Stimulated activated CD4-positive, alpha-beta T cell treated with anti-CD3 and anti-CD28 coated beads, Interleukin-4, amount 100 ng/mL, for 4 hours (primary cell): ENCODE data around the gene TAGAP.

Experiments used
- DNase-seq, 2 experiments: peaks; one replicate each; pipeline ENCODE4 v3.0.0-alpha.2; 2020

Gene TAGAP

GRCh38 chr6:159068904-159069578, 24.2 kb upstream of the TAGAP start:
- DNase-seq: no peak

DNA sequence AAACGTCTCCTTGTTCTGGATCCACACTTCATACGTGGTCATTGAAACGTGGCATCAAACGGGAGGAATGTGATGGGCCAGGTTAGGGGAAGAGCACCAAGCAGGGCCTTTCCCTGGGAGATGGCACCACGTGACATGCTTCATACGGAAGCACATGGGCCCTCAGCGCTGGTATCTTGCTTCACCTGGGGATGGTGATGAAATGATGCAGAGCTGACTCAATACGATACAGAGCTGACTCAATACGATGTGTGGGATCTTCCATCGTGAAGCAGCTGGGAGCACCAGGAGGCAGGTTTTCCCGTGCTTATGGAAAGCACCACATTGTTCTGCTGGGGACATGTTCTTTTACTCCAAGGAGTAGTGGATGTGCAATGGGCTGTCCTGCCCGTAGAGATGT, 22.5 kb upstream of the TAGAP start:
- no peak for DNase-seq

- DNase-seq: no peak
These were observed 21.7 kb upstream of the TAGAP start for GRCh38 chr6:159066483-159066882.

DNA sequence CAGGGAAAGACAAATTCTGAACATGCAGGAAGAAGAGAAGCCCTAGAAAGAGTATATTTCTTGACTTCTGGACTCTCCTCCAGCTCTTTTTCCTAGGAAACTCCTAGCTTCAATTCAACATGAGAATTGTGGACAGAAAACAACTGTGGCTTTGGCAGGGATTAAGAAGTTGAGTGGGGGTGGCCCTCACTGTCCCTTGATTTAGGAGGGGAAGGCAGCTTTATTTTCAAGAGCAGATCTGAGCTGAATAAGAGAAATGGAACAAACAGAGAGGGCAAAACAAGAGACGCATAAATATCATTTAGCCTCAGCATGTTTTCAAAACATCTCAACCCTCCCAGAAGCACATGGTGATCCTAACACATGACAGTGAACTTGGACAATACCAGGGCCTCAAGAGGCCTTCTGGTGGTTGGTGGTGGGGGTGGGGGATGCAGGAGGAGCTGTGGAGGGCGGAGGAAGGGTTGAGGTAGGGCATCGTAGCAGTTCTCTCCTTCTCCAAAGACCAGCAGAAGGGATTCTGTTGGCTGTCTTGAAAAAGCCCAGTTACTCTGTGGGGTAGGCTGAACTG, 21.1 kb upstream of the TAGAP start:
- no peak for DNase-seq

DNA sequence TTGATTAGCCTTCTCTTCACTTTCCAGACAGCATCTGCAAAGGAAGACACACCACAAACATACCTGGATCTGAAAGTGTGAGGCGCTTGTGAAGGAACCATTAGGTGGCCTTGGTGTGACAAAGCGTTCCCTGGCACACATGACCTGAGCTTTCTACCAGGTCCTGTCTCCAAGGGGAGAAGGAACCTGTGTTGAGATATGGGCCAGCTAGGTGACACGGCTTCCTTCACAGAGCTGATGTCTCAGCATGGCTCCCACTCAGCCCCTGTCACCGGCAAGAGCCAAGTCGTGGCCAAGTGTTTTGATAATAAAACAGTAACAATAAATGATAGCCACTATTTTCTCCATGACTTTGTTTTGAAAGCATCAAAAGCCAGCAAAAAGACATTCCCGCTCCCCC, 20.3 kb upstream of the TAGAP start:
- no peak for DNase-seq

DNA sequence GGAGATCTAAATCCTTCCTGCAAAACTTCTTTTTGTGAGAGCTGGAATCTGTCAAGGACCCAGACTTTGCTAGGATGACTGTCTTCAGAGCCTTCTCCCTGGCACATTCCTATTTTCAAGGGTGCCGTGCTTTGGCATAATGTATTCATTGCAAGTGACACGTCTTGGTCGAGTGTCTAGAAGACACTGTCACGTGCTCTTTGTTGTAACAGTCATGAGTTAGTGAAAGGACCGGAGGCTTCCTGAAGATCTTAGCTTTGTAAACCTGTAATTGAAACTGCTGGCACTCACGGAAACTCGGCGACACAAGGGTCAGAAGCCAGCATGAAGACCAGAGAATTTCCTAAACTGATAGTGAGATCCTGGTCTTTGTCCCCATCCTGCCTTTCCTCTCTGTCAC, 19.7 kb upstream of the TAGAP start:
- DNase-seq: no peak

- DNase-seq: no peak
These were observed 18.8 kb upstream of the TAGAP start for GRCh38 chr6:159063549-159063948.

DNA sequence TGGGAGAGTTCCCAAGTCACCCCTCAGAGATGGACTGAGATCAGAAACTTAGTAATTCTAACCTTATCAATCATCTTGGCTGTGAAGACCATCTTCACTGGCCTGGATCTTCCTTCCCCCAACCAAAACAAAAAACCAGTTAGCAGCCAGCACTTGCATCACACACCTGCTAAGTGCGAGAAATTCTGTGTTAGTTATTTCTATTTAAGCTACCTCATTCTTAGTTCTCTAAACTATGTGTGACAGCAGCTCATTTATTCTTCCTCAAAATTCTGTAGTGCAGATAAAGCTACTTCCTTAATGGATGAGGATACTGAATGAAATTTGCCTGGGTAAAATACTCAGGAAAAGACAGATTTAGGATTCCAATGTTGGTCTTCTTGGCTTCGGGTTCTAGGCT, 18.2 kb upstream of the TAGAP start:
- DNase-seq: no peak

GRCh38 chr6:159062564-159062945, 17.8 kb upstream of the TAGAP start:
- DNase-seq: peak in 1 of 2 experiments; percentile 49

DNA sequence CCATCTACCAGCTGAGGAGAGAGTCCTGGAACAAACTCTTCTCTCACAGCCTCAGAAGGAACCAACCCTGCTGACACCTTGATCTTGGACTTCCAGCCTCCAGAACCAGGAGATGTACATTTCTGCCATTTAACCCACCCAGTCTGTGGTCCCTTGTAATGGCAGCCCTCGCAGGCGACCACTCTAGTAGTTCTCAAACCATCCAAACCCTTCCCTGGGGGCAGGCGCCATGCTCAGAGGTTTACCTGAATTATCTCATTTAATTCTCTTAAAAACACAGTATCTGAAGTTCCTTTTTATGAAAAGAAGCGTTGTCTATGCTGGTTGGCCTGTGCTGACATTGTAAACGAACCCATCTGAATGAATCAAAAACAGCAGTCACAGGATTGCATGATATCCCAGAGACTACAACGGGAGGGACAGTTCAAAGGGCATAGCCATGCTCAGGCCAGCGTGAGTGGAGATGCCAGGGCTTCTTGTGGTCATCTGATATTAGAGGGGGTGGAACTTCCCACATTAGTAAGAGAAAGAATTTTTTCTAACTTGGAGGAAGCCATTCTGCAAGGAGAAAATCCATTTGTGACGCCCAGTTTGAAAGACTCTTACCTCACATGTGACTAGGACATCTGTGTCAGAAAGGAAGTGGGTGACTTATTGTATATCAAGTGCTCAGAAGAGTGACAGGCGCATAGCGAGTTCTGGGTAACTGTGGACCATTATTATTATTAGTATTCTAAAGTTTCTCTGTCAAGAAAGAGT, 17.2 kb upstream of the TAGAP start:
- DNase-seq: no peak

DNA sequence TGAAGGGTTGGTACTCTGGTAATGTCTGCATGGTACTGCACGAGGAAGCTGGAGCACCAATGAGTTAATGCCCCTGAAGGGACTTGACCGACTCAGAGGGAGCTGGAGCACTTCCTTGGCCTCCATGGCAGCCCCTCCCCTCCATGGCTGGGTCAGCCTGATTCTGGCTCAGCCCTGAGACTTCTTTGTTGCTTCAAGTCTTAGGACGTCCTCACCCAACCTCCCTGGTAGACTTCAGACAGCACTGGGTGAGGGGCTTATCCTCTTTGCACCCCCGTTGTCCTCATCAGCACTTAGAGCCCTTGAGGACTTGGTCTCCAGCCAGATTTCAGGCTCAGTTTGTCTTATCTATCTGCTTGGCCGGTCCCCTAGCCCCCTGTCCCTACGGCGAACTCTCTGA, 16.4 kb upstream of the TAGAP start:
- DNase-seq: no peak

DNA sequence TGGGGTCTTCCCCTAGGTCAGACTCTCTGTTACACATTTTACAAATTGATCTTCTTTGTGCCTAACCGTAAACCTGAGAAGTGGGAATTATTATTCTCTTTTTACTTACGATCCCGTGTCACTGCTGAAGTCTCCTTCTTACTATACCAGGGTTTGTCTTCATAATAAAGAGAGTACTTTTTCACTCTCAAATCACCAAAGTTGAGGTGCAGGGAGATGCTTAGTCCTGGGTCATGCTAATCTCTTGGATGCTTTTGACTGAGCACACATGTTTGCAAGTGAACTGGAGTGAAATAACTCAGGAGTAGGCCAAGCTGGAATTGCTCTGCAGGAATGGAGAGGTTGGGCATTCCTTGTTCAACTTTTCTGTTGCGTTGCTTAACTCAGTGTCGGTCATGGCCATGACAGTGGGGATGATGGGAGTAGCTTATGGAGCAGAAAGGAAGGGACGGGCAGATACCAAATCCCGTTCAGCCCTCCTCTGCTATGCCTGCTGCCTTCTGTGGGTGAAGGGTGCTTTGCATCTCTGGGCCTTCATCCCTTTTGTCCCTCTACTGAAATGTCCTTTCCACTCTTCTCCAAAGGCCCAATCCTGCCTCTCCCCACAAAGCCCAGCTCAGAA, 15.2 kb upstream of the TAGAP start:
- DNase-seq: no peak

DNA sequence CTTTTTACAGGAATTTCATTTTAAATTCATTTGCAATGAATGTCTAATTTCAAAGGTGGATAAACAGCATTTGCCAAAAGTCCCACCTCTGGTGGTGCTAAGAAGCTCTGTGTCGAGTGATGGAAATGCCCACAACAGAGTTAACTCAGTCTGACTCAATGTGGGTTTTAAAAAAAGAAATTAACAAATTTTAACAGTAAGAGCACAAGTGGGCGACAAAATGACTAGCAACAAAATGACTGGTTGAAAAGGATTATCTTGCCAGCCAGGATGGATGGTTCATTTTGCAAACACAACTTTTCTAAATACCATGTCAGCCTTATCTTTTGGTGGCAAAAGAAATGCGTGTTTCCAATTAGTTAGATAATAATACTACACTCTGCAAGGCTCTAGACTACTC, 14.3 kb upstream of the TAGAP start:
- DNase-seq: no peak

- no peak for DNase-seq
These were observed 12.1 kb upstream of the TAGAP start for GRCh38 chr6:159056899-159057298.

- no peak for DNase-seq
These were observed 11.6 kb upstream of the TAGAP start for GRCh38 chr6:159056432-159056831.

GRCh38 chr6:159056003-159056402, 11.2 kb upstream of the TAGAP start:
- DNase-seq: no peak

DNA sequence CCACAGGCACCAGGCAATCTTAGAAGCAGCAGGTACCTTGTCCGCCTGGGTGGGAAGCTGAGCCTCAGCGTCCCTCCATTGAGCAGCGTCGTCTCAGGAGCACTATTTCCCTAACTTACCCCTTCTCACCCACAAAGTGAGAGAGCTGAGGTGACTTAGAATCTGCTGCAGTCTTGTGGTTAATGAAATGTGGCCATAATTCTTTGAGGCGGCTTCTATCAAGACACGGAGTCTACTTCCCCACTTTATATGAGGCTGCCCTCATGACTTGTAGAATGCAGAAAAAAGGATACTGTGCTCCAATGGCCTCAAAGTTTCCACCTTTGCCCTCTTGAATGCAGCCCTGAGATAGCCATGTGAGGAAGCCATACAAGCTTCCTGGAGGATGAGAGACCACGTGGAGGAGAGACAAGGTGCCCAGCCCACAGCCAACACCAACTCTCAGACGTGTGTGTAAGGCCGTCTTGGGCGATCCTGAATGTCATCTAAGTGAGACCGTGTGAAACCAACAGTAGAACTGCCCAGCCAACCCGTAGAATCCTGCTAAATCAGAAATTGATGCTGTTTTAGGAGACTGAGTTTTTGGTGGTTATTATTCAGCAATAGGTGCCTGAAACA, 9.1 kb upstream of the TAGAP start:
- DNase-seq: no peak

DNA sequence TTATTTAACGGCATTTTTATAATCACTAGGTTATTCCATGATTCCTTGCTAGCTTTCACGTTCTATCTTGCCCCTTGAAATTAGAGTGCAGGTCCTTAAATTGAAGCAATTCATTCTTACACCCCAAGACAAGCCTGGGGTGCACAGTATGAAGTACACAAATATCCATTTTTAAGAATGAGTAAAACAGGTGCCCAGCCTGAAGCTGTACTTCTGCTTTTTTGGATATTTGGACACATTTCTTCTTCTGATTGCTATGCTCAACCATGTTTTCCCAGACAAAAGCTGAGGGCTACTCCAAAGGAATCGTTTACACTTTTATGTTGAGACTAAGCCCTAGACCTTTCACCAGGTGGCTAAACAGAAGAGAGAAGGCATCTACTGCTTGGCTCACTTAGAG, 7.9 kb upstream of the TAGAP start:
- DNase-seq: no peak

- DNase-seq: no peak
These were observed 3.3 kb upstream of the TAGAP start for GRCh38 chr6:159047891-159048685.

GRCh38 chr6:159045801-159046200, 1.0 kb upstream of the TAGAP start:
- no peak for DNase-seq

- DNase-seq: no peak
These were observed 844 bp downstream of the TAGAP start for GRCh38 chr6:159043947-159044346.

DNA sequence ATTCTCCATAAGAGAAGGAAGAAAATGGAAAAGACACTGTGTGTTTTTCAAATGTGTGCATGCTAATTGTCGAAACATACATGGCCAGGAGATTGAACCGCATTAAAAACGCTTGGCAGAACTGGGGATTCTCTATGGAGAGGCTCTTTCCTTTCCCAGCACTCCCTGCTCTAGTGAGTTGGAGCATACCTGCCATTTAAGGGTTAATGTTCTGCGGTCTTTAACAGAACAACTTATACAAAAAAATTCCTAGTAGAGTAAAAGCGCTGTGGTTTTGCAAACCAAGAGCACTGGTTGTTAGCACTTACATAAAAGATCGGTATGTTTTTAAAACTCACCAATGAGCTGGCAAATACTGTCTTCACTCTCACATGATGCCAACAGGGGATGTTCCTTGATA, 1.5 kb downstream of the TAGAP start:
- no peak for DNase-seq

GRCh38 chr6:159042826-159043181, 2.0 kb downstream of the TAGAP start:
- DNase-seq: no peak
